Large intestine (tissue), 3 donors: Measurements from ENCODE around the gene CD28. TPM values are rescaled to one million over a fixed set of nuclear protein-coding genes. Genes with fewer than 3 reads are reported as not detected.

Source experiments
- DNase-seq, 2 donors: peaks; one replicate each; pipeline versions ENCODE4 v3.0.0 to v3.0.0-alpha.2; 2013
- H3K27ac ChIP-seq: one replicate; pipeline ENCODE4 v1.5.1; 2013; ENCODE audit warnings: low read length
- H3K27me3 ChIP-seq: 2 replicates; pipeline ENCODE4 v1.6.1; 2013; ENCODE audit warnings: low read length; ENCODE audit not compliant: control insufficient read depth, insufficient read depth
- H3K36me3 ChIP-seq: 2 replicates; pipeline ENCODE4 v1.6.1; 2013; ENCODE audit warnings: low read length; ENCODE audit not compliant: control insufficient read depth, insufficient read depth
- H3K4me1 ChIP-seq: one replicate; pipeline ENCODE4 v1.6.1; 2013; ENCODE audit warnings: low read length; ENCODE audit not compliant: control insufficient read depth, insufficient read depth
- H3K4me3 ChIP-seq: one replicate; pipeline ENCODE4 v1.5.1; 2013; ENCODE audit warnings: low read length
- H3K9me3 ChIP-seq: one replicate; pipeline ENCODE4 v1.6.1; 2013; ENCODE audit warnings: mild to moderate bottlenecking, low read depth, low read length, moderate library complexity; ENCODE audit not compliant: control insufficient read depth
- WGBS: methylation state at CpG from one replicate; pipeline ENCODE4 v1.1.5; 2013; ENCODE audit warnings: low lambda C conversion rate; ENCODE audit not compliant: insufficient coverage; 5-methylcytosine and 5-hydroxymethylcytosine counted together
- polyA plus RNA-seq: library from polyadenylated mRNA; unstranded; fragments of 120-200 nt; gene quantifications from one replicate; pipeline ENCODE4 v1.2.1, GENCODE V29; 2013

The CD28 gene
- polyA plus RNA-seq, 1 donor = 1.5 TPM

DNA sequence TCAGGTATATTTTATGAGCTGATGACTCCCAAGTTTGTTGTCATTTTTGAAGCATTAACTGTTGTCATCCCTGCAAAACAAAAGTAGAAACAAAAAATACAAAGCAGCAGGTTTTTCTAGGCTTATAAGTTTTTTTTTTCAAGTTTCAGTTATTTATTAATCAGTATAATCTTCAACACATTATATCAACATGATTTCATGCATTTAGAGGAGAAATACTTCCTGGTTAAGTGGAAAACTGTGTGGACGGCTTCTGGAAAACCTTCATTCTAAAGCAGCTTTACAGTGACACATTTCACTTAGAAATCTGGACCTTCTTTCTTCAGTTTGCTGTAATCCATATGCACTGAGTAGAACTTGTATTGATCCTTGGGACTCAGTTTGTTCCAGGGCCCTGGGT is 34.6 kb upstream of the CD28 start:
- no peaks in the 10 kb centered on the region for H3K27me3 ChIP-seq
- H3K4me1 ChIP-seq = no peaks in the 10 kb centered on the region
- no peaks in the 10 kb centered on the region for H3K9me3 ChIP-seq
- no peaks in the 10 kb centered on the region for H3K36me3 ChIP-seq
- WGBS = 100% methylated on average over 1 of the region's 1 CpG
- no peak overlapping the region for H3K27ac ChIP-seq
- no peak for DNase-seq
- no peak overlapping the region for H3K4me3 ChIP-seq

DNA sequence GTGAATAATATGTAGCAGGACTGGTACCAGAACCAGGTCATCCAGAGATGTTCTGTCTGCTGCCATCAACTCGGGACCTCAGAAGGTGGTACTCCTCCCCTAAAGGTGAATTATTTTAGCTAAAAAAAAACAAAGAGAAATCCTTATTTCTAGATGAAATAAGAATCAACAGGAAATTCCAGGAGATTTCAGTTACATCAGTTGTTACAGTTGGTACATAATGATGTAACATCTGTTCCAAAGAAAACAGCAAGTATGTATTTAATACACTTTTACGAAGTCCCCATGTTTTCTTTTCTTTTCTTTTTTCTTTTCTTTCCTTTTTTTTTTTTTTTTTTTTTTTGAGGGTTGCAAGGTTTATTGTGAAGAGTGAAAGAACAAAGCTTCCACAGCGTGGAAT is 33.6 kb upstream of the CD28 start:
- no peak for DNase-seq
- Histone ChIP-seq H3K9me3 (no peaks in the 10 kb centered on the region), H3K4me3 (no peak overlapping the region), H3K27me3 (no peaks in the 10 kb centered on the region), H3K27ac (no peak overlapping the region), H3K36me3 (no peaks in the 10 kb centered on the region), H3K4me1 (no peaks in the 10 kb centered on the region)
- 100% methylated on average over 1 of the region's 3 CpGs for WGBS

- WGBS = no CpG with 5 or more reads among the region's 1 CpG
- Histone ChIP-seq H3K9me3 (no peaks in the 10 kb centered on the region), H3K36me3 (no peaks in the 10 kb centered on the region), H3K4me1 (no peaks in the 10 kb centered on the region), H3K27me3 (no peaks in the 10 kb centered on the region), H3K27ac (no peak overlapping the region), H3K4me3 (no peak overlapping the region)
- DNase-seq = no peak
Measured at GRCh38 chr2:203673933-203674332, 32.5 kb upstream of the CD28 start.

GRCh38 chr2:203675086-203675485 is 31.4 kb upstream of the CD28 start:
- Histone ChIP-seq H3K27ac (no peak overlapping the region), H3K4me1 (no peaks in the 10 kb centered on the region), H3K9me3 (no peaks in the 10 kb centered on the region), H3K27me3 (no peaks in the 10 kb centered on the region), H3K4me3 (no peak overlapping the region), H3K36me3 (no peaks in the 10 kb centered on the region)
- 93% methylated on average over 2 of the region's 3 CpGs for WGBS
- DNase-seq = no peak

DNA sequence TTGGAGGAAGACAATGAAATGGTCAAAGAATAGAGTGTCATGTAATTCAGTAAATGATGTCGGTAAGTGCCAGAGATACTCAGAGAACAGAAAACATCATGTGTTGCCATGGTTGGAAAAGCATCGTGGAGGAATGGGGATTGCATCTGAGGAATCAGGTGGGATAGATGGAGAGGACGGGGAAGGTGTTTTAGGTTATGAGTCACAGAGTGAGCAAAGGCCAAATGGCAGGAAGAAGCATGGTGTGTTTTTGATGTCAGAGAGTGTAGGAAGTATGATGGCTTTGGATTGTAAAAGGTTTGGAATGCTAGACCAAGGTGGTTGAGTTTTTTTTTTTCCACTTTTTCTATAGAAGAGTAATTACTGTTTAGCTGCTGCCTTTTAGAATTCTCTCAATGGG is 27.5 kb upstream of the CD28 start:
- no peak overlapping the region for H3K4me3 ChIP-seq
- no peaks in the 10 kb centered on the region for H3K36me3 ChIP-seq
- no peaks in the 10 kb centered on the region for H3K9me3 ChIP-seq
- no peak for DNase-seq
- no peak overlapping the region for H3K27ac ChIP-seq
- 100% methylated on average over 1 of the region's 3 CpGs for WGBS
- H3K4me1 ChIP-seq = peaks cover 5% of the 10 kb centered on the region
- H3K27me3 ChIP-seq = no peaks in the 10 kb centered on the region

DNA sequence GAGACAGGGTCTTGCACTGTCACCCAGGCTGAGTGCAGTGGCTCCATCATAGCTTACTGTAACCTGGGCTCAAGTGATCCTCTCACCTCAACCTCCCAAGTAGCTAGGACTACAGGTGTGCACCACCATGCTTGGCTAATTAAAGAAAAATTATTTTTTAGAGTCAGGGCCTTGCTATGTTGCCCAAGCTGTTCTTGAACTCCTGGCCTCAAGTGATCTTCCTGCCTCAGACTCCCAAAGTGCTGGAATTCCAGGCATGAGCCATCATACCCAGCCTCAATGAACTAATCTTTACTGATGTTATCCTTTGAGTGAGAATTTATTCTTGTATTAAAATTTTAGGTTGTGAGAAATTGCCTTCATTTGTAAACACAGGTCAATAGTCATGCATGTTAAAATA is 27.0 kb upstream of the CD28 start:
- Histone ChIP-seq H3K27ac (no peak overlapping the region), H3K27me3 (no peaks in the 10 kb centered on the region), H3K9me3 (no peaks in the 10 kb centered on the region), H3K36me3 (no peaks in the 10 kb centered on the region), H3K4me1 (peaks cover 7% of the 10 kb centered on the region), H3K4me3 (no peak overlapping the region)
- no peak for DNase-seq

DNA sequence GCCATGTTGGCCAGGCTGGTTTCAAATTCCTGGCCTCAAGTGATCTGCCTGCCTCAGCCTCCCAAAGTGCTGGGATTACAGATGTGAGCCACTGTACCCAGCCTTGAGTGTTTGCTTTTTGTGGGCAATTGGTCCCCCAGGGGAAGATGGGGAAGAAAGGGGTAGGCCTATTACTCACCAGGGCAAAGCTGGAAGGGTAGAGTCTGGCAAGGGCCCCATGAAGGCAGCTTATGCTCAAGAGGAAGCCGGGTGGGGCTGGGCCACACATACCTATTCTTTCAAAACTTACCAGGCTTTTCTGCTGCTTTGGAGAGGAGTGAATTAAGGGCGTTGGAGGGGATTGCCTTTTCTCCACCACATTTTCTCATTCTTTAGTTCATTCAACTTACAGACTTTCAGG is 24.5 kb upstream of the CD28 start:
- Histone ChIP-seq H3K4me3 (no peak overlapping the region), H3K4me1 (peaks cover 11% of the 10 kb centered on the region), H3K36me3 (no peaks in the 10 kb centered on the region), H3K9me3 (no peaks in the 10 kb centered on the region), H3K27ac (no peak overlapping the region), H3K27me3 (no peaks in the 10 kb centered on the region)
- DNase-seq = no peak
- no CpG with 5 or more reads among the region's 2 CpGs for WGBS

GRCh38 chr2:203682688-203683130 is 23.7 kb upstream of the CD28 start:
- H3K27ac ChIP-seq = no peak overlapping the region
- WGBS = no CpG with 5 or more reads among the region's 4 CpGs
- H3K9me3 ChIP-seq = no peaks in the 10 kb centered on the region
- no peaks in the 10 kb centered on the region for H3K27me3 ChIP-seq
- H3K4me1 ChIP-seq = peaks cover 11% of the 10 kb centered on the region
- H3K36me3 ChIP-seq = no peaks in the 10 kb centered on the region
- DNase-seq = no peak
- H3K4me3 ChIP-seq = no peak overlapping the region

DNA sequence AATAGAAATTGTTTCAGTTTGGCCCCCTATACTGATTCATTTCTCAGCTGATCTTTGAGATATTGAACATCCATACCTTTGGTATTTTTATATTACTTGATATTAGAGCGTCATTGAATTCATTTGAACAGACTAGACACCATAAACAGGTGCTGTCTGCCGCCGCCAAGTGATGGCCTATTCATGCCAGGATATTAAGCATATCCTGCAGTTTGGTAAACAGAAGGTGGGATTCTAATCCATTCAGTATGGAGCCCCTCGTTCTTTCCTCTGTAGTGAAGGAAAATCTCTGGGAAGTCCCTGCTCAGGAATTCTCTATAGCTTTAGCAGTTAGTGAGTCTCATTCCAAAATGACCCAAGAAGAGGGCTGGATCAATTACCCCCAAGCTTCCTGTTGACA is 23.0 kb upstream of the CD28 start:
- H3K4me3 ChIP-seq = no peak overlapping the region
- H3K27ac ChIP-seq = peak overlapping the region; percentile 70
- peaks cover 12% of the 10 kb centered on the region for H3K4me1 ChIP-seq
- WGBS = no CpG with 5 or more reads among the region's 4 CpGs
- no peaks in the 10 kb centered on the region for H3K9me3 ChIP-seq
- no peaks in the 10 kb centered on the region for H3K36me3 ChIP-seq
- no peak for DNase-seq
- H3K27me3 ChIP-seq = no peaks in the 10 kb centered on the region

GRCh38 chr2:203683932-203684556 is 22.4 kb upstream of the CD28 start:
- DNase-seq = peak; percentile 87
- Histone ChIP-seq H3K4me3 (no peak overlapping the region), H3K36me3 (no peaks in the 10 kb centered on the region), H3K27me3 (no peaks in the 10 kb centered on the region), H3K4me1 (peaks cover 18% of the 10 kb centered on the region), H3K9me3 (no peaks in the 10 kb centered on the region), H3K27ac (peak overlapping the region; percentile 70)
- no CpG with 5 or more reads among the region's 1 CpG for WGBS

DNA sequence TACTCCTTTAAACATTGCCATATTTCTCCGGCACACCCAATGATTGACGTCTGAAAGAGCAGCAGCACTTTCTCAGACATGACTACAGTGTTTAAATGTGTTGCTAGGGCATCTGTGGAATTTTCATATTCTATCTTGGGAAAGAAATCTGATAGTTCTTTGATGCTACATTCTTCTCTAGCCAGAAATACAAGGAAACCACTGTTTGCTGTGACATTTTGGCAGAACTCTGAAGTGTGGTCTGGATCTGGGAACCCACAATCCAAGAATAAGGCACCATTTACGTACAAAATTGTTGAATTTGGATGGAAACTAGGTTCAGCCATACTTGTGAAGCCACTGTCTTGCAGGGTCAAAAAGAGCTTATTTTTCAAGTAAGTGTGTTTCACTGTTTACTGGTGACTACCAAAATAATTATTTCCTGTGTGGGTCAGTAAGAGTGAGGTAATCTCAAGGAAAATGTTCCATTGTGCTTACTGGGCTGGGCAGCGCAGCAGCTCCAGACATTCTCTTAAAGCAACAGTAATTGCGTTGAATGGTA is 21.3 kb upstream of the CD28 start:
- H3K27me3 ChIP-seq = no peaks in the 10 kb centered on the region
- no peak overlapping the region for H3K27ac ChIP-seq
- H3K4me1 ChIP-seq = peaks cover 26% of the 10 kb centered on the region
- WGBS = no CpG with 5 or more reads among the region's 5 CpGs
- no peak overlapping the region for H3K4me3 ChIP-seq
- no peaks in the 10 kb centered on the region for H3K9me3 ChIP-seq
- no peak for DNase-seq
- H3K36me3 ChIP-seq = no peaks in the 10 kb centered on the region
